Esophagus squamous epithelium (tissue), 5 donors: ENCODE measurements around the gene ESR2. TPM values are rescaled to one million over a fixed set of nuclear protein-coding genes. Genes with fewer than 3 reads are reported as not detected.

Experiments
- DNase-seq: peaks from one replicate; lab custom pipeline; 2025; lab: John Stamatoyannopoulos, UW
- H3K27ac ChIP-seq, 4 donors: fragments of 200-600 bp; sonication (generic); one replicate each; pipeline ENCODE4 v1.5.1; 2016 to 2019; ENCODE audit warnings: mild to moderate bottlenecking in 1 of 4
- H3K27me3 ChIP-seq, 4 donors: fragments of 200-600 bp; sonication (generic); 1 replicate in 3 of 4; 2 replicates in 1 of 4; pipeline versions ENCODE4 v1.5.1 to v1.6.0; 2017 to 2021; ENCODE audit warnings: antibody characterized with exemption in 1 of 4
- H3K36me3 ChIP-seq, 3 donors: fragments of 200-600 bp; sonication (generic); one replicate each; pipeline ENCODE4 v1.5.1; 2016 to 2019
- H3K4me1 ChIP-seq, 3 donors: fragments of 200-600 bp; sonication (generic); one replicate each; pipeline ENCODE4 v1.5.1; 2017 to 2019
- H3K4me3 ChIP-seq, 4 donors: fragments of 200-600 bp; sonication (generic); 1 replicate in 3 of 4; 2 replicates in 1 of 4; pipeline ENCODE4 v1.5.1; 2016 to 2019; ENCODE audit warnings: mild to moderate bottlenecking in 2 of 4, moderate library complexity in 1 of 4
- H3K9me3 ChIP-seq, 3 donors: fragments of 200-600 bp; sonication (generic); one replicate each; pipeline ENCODE4 v1.5.1; 2016 to 2019
- POLR2A ChIP-seq, 4 donors: fragments of 450-650 bp; IDR thresholded peaks; one replicate each; pipeline ENCODE4 v1.6.1; 2017; ENCODE audit warnings: antibody characterized with exemption in 4 of 4, mild to moderate bottlenecking in 4 of 4, moderate library complexity in 3 of 4
- WGBS, 2 donors: methylation state at CpG; one replicate each; pipeline ENCODE4 v1.1.5; 2018; 5-methylcytosine and 5-hydroxymethylcytosine counted together
- intact Hi-C: fragments of 100-400 bp; cut with DNase I; formaldehyde crosslinking; loops from one replicate; pipeline ENCODE4 v1.15.0; 2022
- total RNA-seq, 4 donors: library from RNA; depleted of rRNA; stranded (reverse); fragments of >200 nt; gene quantifications; one replicate each; pipeline ENCODE4 v1.1.0, GENCODE V29; 2016
- TF ChIP-seq, protein P1 (sequence below), 6 experiments: fragments of 450-650 bp in 4 of 6; fragments of 200-600 bp in 2 of 6; sonication (generic) in 2 of 6; IDR thresholded peaks; one replicate each; pipeline ENCODE4 v1.5.1; 2016 to 2019; ENCODE audit warnings: antibody characterized with exemption in 6 of 6, mild to moderate bottlenecking in 4 of 6, moderate library complexity in 4 of 6
- donor health status: DM: yes; HTN: yes; CAD: no.

Gene ESR2
- total RNA-seq, 4 donors from 2014 or later = 0.29 to 2.7 (median 0.31) TPM; not detected in 1

DNA sequence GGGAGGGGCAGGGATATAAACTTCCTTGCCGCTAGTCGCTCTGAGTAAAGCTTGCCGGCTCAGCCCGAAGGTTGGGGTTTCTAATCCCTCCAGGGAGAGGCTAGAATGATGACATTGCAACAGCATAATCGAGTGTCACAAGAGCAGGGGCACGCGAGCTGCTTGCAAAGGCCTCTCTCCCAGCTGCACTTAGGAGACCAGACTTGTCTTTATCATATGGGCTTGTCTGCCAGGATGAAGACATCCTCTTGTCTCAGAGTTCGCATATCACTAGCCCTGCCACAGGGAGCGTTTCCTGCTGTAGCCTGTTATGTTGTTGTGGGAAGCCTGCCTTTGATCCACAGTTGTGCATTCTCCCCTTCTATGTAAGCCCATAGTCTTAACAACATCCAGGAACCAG lies 180.0 kb downstream of the ESR2 start:
- H3K27ac ChIP-seq = peak overlapping the region; percentile 18 to 75 (median 62)
- H3K4me1 ChIP-seq = peaks cover 5 to 80% (median 17%) of the 10 kb centered on the region in 3 donors
- WGBS, 2 donors = 46 to 65% methylated on average over 8 to 9 of the region's 9 CpGs
- no peak for DNase-seq
- intact Hi-C loops = no loop called here
- no peaks in the 10 kb centered on the region for H3K27me3 ChIP-seq
- TF ChIP-seq, protein P1, sequence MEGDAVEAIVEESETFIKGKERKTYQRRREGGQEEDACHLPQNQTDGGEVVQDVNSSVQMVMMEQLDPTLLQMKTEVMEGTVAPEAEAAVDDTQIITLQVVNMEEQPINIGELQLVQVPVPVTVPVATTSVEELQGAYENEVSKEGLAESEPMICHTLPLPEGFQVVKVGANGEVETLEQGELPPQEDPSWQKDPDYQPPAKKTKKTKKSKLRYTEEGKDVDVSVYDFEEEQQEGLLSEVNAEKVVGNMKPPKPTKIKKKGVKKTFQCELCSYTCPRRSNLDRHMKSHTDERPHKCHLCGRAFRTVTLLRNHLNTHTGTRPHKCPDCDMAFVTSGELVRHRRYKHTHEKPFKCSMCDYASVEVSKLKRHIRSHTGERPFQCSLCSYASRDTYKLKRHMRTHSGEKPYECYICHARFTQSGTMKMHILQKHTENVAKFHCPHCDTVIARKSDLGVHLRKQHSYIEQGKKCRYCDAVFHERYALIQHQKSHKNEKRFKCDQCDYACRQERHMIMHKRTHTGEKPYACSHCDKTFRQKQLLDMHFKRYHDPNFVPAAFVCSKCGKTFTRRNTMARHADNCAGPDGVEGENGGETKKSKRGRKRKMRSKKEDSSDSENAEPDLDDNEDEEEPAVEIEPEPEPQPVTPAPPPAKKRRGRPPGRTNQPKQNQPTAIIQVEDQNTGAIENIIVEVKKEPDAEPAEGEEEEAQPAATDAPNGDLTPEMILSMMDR (IDR thresholded peaks at IDR 0.05) = peak in 1 of 6 experiments; percentile 18
- no peak for TF ChIP-seq POLR2A (IDR thresholded peaks at IDR 0.05)
- no peak overlapping the region for H3K4me3 ChIP-seq
- no peaks in the 10 kb centered on the region for H3K9me3 ChIP-seq
- H3K36me3 ChIP-seq = peaks cover 0 to 63% (median 6%) of the 10 kb centered on the region in 3 donors

DNA sequence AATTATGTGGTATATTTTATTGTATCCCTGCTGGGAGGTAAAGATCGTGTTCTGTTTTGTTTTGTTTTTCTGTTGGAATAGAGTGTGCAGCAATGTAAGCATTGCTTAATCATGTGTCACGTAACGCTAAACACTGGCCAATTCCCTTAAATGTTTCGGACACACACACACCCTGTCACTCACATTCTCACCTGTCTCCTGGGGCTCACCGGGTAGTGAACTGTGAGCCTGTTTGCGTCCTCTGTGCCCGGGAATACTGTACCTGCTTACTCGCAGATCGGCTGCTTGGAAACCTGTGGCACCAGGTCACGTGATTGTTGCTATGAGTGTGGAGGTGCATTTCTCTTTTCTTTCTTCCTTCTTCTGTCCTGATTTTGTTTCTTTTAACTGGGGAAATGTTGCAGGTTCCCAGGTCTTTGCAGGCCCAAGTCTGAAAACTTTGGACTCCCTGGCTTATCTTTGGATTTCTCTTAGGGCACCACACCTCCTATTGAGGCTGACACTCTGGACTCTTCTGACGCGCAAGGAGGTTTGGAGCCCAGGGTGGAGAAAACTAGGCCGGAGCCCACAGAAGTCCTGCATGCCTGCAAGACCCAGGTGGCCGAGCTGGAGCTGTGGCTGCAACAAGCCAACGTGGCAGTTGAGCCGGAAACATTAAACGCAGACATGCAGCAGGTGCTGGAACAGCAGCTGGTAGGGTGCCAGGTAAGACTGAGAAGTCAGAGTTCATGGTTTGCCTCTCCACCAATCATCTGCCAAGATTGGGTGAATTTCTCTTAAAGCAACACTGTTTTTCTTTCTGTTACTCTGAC lies 181.1 kb downstream of the ESR2 start:
- TF ChIP-seq, protein P1 (IDR thresholded peaks at IDR 0.05) = no peak
- no peak for TF ChIP-seq POLR2A (IDR thresholded peaks at IDR 0.05)
- Histone ChIP-seq H3K27me3 (no peaks in the 10 kb centered on the region), H3K27ac (peak overlapping the region; percentile 24 to 75 (median 62)), H3K4me1 (peaks cover 5 to 75% (median 17%) of the 10 kb centered on the region in 3 donors), H3K36me3 (peaks cover 0 to 70% (median 6%) of the 10 kb centered on the region in 3 donors), H3K9me3 (no peaks in the 10 kb centered on the region), H3K4me3 (peak overlapping the region in 2 of 4 donors; percentile 1 to 5)
- intact Hi-C loops = no loop called here
- no peak for DNase-seq
- 35 to 56% methylated on average over 13 to 15 of the region's 17 CpGs for WGBS, 2 donors

DNA sequence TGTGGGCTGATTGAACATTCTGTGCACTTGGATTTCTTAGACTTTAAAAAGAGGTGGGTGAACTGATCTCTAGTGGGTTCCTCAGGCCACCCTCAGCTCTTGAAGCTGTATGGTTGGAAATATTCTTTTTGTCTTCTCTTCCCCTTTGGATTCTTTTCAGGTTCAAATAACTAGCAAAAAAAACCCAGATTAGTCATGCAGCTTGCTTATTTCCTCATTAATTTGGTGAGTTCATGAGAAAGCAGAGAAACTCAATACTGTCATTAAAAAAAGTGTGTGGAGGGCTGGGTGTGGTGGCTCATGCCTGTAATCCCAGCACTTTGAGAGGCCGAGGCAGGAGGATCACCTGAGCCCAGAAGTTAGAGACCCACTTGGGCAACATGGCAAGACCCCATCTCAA lies 183.4 kb downstream of the ESR2 start:
- Histone ChIP-seq H3K4me3 (no peak overlapping the region), H3K4me1 (peaks cover 0 to 67% (median 14%) of the 10 kb centered on the region in 3 donors), H3K27me3 (no peaks in the 10 kb centered on the region), H3K9me3 (no peaks in the 10 kb centered on the region), H3K36me3 (peaks cover 0 to 82% (median 6%) of the 10 kb centered on the region in 3 donors), H3K27ac (peak overlapping the region in 1 of 4 donors; percentile 29)
- intact Hi-C loops = no loop called here
- DNase-seq = no peak
- WGBS, 2 donors = 40 to 75% methylated on average over 1 of the region's 1 CpG
- TF ChIP-seq, protein P1 (IDR thresholded peaks at IDR 0.05) = no peak
- TF ChIP-seq POLR2A (IDR thresholded peaks at IDR 0.05) = no peak

DNA sequence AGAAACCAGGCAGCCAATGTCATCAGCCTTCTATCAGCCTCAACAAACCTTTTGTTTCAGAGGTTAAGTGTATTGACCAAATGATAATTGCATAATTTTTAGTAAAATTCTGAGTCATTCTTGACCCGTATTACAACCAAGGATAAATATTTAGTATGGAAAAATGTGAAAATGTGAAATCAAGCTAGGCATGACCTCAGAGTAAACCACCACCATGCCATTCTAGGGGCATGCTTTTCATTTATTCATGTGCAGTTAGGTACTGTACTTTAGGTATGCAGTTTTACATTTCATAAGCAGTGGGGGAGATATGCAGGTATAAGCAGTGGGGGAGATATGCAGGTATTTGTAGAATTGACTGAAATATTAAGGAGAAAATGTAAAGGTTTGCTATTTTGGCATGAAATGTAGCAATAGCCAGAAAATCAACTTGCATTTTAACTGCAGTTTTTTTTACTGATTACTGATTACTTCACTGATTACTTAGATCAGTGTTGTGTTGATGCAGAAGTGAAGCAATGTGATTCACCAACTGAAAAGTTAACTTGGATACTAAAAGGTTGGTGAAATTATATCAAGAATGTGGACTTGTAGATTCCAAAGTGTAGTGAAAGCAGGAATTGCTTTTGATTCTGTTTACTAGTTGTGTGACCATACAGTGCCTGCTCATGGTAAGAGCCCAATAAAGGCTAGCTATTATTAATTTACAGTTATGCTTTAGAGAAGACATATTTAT lies 184.2 kb downstream of the ESR2 start:
- DNase-seq = no peak
- WGBS, 2 donors = 37 to 40% methylated on average over 1 of the region's 1 CpG

DNA sequence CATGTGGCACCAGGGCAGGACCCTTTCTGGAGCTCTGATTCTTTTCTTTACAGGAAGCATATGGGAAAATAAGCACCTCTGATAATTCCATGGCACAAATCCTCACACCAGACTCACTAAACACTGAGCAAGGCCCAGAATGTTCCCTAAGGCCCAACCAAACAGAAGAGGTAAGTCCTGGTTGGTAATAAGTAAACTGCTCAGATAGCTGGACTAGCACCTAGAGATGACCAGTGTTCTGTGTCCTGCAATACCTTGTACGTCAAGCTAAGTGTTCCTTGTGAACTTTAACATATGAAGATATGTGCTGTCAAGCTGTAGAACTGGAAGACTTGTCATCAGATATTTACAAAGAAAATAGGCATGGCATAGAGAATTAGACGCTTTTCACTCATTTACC lies 186.7 kb downstream of the ESR2 start:
- TF ChIP-seq, protein P1 (IDR thresholded peaks at IDR 0.05) = no peak
- TF ChIP-seq POLR2A (IDR thresholded peaks at IDR 0.05) = no peak
- H3K4me1 ChIP-seq = peaks cover 0 to 38% (median 0%) of the 10 kb centered on the region in 3 donors
- peak overlapping the region in 2 of 4 donors; percentile 10 to 15 for H3K27ac ChIP-seq
- no peak for DNase-seq
- no peaks in the 10 kb centered on the region for H3K9me3 ChIP-seq
- H3K27me3 ChIP-seq = no peaks in the 10 kb centered on the region
- whole genome bisulfite sequencing, 2 donors = 76 to 91% methylated on average over 2 of the region's 2 CpGs
- H3K36me3 ChIP-seq = peaks cover 0 to 87% (median 4%) of the 10 kb centered on the region in 3 donors
- no peak overlapping the region for H3K4me3 ChIP-seq
- intact Hi-C loops = no loop called here

More for the DNA sequence above, 184.2 kb downstream of the ESR2 start:
- Histone ChIP-seq H3K4me3 (no peak overlapping the region), H3K27ac (peak overlapping the region in 1 of 4 donors; percentile 29), H3K27me3 (no peaks in the 10 kb centered on the region), H3K36me3 (peaks cover 0 to 82% (median under 1%) of the 10 kb centered on the region in 3 donors), H3K9me3 (no peaks in the 10 kb centered on the region), H3K4me1 (peaks cover 0 to 63% (median 14%) of the 10 kb centered on the region in 3 donors)
- intact Hi-C loops = no loop called here
- no peak for TF ChIP-seq POLR2A (IDR thresholded peaks at IDR 0.05)
